HG03575 (cell line): ENCODE measurements around the gene AOX1.
"Not testable (repeated sequence)": the region's sequence is repeated elsewhere in the genome, so short reads cannot be mapped to it uniquely, and the experiment has no call there.

ENCODE experiments used
- ATAC-seq: cut with Tn5 transposase; IDR thresholded peaks from one replicate; pipeline ENCODE4 v1.9.1; 2021; ENCODE audit not compliant: unreplicated experiment, insufficient number of reproducible peaks, low FRiP score; ENCODE audit errors: extremely low read depth

AOX1 gene

DNA sequence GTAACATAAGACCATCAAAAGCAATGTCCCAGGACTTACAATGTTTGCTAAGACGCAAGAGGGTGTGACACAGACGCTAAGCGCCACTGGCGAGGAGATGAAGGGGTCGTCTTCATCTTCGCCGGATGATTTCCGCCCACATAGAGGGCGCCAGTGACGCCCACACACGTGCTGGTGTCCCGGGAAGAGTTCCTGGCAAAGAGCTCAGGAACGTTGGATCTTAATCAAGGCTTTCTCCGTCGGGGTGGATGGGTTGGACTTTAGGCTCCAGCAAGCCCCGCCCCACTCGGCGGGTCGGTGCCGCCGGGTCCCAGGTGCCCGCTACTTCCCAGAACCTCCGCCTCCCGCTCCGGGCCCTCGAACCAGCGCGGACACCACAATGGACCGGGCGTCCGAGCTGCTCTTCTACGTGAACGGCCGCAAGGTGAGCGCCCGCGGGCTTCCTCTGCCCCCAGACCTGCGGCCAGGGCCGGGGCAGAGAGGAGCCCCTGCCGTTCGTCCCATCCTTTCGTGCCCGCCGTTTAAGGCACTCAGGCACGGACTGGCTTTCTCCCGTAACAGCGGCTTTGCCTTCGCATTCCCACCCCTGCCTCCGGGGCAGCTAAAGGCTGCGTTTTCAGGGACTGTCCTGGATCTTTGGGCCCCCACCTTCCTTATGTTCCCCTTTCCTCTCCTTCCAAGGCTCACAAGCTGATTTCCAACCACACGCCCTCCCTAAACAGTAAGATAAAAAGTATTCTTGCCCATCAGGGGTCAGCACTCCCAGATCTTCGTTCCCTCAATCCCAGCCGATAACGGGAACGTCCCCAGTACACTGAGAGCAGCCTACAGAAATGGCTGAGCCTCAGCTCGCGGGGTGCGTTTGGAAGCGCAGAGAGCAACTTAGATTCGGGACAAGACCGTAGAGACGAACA is at the start of gene AOX1:
AOX1 (plus strand) TSS at position 285 of the 914 bp plus-strand sequence; CDS start at position 380, 95 bp downstream.
- no peak for ATAC-seq

DNA sequence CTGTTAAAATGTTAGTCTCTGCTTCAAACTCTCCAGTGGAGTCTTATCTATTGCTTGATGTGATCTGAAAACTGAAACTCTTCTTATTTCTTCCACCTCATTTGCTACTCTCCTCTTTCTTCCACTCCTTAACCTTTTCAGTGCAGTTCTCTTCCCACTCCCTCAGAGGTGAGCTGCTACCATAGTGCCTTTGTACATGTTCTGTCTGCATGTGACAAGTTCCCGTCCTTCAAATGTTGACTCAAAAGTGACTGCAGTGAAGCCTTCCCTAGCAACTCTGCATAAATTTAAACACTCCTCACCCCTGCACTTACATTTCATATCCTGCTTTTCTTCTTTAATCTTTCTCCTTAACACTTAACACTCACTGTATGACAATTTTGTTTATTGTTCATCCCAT is 47.7 kb upstream of the AOX1 start:
- no peak for ATAC-seq

DNA sequence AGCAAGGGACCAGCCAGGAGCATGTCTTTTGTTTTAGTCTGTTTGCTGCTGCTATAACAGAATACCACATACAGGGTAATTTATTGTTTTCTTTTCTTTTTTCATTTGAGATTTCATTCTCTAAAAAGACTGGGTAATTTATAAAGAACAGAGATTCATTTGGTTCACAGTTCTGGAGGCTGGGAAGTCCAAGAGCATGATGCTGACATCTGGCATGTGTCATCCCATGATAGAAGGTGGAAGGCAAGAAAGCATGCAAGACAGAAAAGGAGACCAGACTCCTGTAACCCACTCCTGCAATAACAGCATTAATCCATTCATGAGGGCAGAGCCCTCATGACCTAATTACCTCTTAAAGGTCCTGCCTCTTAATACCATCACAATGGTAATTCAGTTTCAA is 45.0 kb upstream of the AOX1 start:
- ATAC-seq: no peak

DNA sequence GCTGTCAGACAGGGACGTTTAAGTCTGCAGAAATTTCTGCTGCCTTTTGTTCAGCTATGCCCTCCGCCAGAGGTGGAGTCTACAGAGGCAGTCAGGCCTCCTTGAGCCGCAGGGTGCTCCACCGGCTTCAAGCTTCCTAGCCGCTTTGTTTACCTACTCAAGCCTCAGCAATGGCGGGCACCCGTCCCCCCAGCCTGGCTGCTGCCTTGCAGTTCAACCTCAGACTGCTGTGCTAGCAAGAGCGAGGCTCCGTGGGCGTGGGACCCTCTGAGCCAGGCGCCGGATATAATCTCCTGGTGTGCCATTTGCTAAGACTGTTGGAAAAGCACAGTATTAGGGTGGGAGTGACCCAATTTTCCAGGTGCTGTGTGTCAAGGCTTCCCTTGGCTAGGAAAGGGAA is 19.2 kb upstream of the AOX1 start:
- not testable (repeated sequence) for ATAC-seq

DNA sequence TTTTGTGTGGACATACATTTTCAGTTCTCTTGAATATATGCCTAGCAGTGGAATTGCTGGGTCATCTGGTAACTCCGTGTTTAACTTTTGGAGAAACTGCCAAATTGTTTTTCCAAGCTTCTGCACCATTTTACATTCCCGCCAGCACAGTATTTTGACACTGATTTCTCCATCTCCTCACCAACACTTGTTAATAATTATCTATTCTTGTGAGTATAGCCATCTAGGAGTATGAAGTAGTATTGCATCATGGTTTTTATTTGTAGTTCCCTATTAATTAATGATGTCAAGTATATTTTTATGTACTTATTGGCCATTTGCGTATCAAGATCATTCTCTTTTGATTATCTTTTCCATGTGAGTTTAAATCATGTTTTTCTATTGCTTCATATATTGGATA is 17.9 kb upstream of the AOX1 start:
- no peak for ATAC-seq

DNA sequence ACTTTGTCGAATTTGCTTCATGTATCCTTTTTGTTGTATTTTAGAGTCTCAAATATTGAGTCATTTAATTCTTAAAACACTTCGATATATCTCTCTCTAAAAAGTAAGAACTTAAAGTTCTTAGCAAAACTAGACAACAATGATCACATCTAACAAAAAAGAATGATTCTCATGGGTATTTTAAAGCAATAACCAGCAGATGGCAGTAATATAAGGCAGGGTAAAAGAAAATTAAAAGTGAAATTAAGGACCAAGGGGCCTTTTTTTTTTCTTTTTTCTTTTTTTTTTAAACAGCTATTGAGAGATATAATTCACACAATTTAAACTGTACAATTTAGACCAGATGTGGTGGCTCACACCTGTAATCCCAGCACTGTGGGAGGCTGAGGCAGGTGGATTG is 9.9 kb upstream of the AOX1 start:
- no peak for ATAC-seq

DNA sequence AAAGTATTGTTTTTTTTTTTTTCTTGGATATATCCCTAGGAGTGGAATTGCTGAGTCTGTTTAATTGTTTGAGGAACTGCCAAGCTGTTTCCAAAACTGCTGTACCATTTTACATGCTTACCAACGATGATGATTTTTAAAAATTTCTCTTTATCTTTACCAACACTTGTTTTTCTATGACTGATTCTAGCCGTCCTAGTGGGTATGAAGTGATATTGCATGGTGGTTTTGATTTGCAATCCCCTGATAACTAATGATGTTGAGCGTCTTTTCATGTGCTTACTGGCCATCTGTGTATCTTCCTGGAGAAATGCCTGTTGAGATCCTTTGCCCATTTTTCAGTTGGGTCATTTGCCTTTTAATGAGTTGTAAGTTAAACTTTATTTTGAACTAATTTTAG is 8.8 kb upstream of the AOX1 start:
- ATAC-seq: no peak

DNA sequence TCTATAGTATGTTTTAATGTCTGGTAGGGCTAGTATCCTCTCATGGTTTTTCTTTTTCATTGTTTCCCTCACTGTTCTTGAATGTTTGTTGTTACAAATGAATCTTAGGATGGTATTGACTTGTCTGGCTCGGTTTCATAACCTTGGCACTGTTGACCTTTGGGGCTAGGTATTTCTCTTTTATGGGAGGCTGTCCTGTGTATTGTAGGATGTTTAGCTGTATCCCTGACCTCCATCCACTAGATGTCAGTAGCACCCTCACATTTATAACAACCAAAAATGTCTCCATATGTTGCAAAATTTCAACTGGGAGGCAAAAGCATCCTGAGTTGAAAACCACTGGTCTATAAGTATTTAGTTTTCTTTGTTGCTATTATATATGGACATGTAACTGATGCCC is 7.0 kb upstream of the AOX1 start:
- ATAC-seq: no peak

DNA sequence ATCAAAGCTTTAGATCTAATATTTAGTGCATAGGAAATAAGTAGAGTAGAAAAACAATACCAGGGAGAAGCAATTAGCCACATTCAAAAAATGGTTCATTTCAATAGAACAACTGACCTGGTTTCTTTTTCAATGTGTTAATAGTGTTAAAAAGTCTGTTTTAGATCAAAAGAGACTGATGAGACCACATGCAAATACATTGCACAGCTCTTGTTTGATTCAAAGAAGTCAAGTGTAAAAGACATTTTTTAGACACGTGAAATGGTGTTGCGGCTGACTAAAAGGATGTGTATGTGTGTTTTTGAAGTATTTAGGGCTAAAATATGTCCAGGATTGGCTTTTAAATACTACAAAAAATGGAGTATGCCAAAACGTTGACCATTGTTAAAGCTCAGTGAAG is 1.2 kb upstream of the AOX1 start:
- no peak for ATAC-seq

DNA sequence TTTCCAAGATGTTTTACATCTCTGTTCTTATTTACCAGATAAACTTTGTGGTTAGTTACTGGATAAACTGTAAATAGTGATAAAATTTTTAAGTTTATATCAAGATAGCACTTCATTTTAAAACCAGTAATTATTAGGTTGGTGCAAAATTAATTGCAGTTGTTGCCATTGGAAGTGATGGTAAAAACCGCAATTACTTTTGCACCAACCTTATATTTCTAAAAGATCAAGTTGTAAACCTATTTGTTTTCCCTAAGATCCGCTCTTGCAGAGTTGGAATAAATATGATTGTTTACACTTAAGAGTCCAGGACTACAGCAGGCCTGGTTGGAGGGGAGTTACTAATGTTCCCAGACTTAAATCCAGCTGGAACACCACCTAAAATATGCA is 479 bp upstream of the AOX1 start:
- no peak for ATAC-seq

DNA sequence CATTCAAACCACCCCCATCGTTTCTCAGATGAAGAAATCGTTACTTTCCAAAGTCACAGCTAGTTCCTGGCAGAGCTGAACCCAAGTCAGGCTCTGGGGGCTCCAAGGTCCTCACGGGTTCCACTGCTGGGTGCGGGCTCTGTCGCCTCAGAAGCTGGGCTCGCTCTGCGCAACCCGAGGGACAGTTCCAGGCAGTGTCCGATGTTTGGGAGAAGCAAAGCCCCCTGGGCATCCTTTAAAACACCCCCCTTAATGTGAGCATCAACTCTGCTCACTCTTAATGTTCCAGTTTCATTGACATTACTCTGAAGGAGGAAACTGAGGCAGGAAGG is 796 bp downstream of the AOX1 start:
- ATAC-seq: no peak

DNA sequence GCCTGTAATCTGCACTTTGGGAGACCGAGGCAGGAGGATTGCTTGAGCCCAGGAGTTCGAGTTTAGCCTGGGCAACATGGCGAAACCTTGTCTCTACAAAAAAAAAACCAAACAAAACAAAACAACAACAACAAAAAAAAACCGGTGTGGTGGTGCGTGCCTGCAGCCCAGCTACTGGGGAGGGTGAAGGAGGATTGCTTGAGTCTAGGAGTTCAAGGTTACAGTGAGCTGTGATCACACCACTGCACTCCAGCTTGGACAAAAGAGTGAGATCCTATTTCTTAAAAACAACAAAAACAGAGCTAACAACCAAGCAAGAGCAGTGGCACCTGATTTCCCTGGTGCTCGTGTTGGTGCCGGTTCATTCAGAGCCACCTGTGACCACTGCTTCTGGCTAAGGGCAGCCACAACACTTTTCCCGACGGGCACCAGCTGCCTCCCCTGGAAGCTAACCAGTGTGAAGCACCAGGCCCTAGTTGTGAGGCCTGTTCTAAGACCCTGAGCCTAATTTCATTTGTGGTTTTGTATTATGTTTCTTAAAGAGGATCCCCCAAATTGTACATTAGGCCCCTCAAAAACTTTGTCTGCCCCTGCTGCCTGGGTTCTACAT is 1.3 kb downstream of the AOX1 start:
- no peak for ATAC-seq

DNA sequence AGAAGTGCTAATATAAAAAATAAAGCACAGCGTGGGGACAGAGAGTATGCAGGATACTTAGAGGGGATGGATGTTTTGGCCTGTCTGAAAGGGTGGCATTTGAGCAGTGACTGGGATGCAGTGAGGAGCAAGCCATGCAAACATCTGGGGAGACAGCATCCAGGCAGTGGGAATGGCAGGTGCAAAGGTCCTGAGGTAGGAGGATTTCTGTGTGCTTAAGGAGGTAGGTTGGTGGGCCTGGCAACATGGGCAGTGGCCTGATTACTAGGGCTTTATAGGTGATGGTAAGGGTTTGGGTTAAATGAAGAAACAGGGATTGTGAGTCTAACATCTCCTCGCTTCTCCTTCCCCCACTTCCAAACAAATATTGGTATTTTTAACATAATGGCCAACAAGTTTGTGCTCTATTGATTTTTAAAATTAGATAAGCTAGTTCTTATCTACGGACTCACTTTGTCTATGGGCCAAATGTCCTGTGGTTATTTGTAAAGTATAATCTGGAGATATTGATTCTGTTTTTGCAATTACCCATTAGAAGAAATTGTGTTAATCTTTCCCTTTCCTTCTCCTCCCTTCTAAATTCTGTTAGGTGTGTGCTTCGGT is 2.4 kb downstream of the AOX1 start:
- ATAC-seq: no peak

DNA sequence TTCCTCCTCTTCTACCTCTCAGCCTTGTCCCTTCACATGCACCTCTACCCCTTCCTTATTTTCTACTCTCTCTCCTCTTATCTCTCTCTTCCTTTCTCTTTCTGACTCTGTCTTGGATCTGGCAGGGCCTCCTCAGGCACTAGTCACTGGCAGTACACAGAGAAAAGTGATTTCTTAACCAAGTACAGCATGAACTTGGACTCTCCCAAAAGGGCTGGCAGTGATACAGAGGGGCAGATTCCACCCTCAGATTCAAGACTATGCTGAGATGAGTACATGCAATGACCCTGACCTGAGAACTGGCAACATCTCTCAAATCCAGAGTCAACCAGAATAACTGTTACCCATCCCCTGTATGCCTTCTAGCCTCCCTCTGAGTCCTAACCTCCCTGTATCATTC is 4.3 kb downstream of the AOX1 start:
- ATAC-seq: no peak

DNA sequence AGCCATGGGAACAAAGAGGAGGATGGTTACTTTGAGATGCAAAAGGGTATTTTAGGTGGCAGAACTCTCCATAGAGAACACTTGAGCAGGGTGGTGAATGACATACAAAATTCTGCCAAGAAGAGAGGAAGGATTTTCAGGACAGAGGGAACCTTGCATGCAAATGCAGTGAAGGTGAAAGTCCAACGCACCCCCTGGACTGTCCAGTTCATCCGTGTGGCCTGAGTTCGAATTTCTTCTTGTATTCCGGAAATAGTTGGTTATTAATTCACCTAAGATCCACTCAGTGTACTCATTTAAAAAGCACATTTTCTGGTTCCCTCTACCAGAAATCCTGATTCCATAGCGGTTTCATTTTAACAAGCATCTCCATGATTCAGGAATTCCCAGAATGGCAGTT is 5.5 kb downstream of the AOX1 start:
- no peak for ATAC-seq

DNA sequence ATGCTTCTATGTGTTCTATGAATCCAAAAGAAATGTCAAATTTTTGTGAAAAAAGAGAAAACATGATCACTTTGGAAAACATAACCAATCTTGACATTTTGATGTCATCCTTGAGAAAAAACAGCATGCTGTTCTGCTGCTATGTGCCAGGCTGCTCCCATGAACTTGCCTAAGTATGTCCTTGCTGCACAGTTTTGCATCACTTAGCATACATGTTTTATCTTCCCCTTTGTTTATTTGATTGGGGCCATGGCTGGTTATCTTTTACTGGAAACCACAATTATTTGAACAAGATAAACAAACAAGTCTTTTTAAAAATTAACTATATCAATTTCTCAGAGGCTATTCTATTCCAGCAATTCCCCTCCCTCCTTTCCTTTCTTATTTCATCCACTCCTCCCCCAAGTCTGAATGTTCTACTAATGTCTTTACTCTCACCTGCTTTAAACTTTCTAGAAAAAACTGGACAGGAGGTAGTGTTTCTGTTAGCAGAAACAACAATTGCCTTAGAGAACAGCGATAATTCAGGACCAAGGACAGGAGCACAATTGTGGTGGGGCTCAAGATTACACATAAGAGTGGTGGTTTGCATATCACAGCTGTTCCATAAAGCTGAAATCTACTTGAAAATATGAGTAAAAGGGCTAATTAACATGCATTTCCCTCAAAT is 6.7 kb downstream of the AOX1 start:
- no peak for ATAC-seq

DNA sequence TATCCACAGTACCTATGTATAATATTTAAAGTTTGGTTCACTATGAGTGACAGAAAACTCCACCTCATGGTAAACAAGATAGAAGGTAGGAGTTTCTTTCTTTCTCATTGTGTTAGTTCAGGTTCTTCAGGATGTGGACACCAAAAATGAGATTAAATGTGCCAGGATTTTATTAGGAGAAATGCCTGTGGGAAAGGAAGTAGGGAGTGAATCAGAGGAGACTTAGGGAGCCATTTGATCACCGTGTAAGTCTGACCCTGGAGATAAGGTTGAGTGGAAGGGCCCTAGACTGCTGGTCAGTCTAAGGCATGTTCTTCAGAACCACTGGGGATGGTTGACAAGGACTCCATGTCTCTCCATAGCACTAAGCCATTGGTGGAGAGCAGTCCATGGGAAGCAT is 8.1 kb downstream of the AOX1 start:
- ATAC-seq: no peak

DNA sequence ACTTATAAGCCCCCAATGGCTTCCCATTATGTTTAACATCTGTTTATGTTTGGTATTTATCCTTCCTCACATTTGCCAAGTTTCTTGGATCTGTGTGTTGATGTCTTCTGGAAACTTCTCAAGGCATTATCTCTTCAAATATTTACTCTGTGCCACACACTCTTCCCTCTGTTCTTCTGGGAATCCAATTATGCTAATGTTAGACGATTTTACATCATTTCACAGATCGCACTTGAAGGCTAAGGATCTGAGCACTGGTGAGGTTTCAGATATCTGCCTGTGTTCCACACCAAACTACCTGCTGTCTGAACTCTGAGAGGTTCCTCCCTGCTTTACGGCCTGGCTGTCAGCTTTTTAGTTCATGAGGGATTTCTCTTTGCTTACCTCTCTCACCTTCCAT is 10.1 kb downstream of the AOX1 start:
- ATAC-seq: no peak

DNA sequence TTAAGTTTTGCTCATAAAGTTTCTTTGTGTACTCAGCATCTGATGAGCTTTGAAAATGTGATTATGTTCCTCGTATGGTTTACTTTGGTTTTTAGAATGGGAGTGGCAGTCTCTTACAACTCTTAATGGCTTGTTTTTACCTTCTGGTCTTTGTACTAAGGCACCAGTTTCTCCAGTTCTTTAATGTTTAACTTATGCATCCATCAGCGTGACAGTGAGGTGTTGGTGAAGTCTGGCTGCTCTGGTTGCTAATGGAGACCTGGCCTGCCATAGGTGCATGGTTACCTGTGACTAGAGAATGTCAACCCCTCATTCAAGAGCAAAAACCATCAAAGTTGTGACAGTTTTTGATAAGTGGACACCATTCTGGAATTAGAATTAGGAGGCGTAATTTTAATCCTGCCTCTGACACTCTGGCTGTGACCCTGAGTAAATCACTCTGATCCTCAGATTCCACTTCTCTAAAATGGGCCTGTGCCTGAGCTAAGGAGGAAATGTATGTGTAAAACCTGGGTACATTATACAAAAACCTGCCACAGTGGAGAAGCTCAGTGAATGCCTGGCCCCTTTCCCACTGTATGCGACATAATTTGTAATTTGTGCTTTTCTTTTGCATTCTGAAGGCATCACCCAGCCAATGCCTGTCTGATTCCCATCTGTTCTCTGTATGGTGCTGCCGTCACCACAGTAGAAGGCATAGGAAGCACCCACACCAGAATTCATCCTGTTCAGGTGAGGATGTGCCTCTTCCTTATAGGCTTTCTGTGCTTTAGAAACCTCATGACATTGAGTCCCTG is 11.2 kb downstream of the AOX1 start:
- no peak for ATAC-seq
